GM18907 (cell line): Measurements from ENCODE around the gene PSAPL1.

Experiments
- ATAC-seq: cut with Tn5 transposase; IDR thresholded peaks from one replicate; pipeline ENCODE4 v1.9.1; 2021; ENCODE audit warnings: mild to moderate bottlenecking, moderate library complexity; ENCODE audit not compliant: unreplicated experiment

PSAPL1 gene

DNA sequence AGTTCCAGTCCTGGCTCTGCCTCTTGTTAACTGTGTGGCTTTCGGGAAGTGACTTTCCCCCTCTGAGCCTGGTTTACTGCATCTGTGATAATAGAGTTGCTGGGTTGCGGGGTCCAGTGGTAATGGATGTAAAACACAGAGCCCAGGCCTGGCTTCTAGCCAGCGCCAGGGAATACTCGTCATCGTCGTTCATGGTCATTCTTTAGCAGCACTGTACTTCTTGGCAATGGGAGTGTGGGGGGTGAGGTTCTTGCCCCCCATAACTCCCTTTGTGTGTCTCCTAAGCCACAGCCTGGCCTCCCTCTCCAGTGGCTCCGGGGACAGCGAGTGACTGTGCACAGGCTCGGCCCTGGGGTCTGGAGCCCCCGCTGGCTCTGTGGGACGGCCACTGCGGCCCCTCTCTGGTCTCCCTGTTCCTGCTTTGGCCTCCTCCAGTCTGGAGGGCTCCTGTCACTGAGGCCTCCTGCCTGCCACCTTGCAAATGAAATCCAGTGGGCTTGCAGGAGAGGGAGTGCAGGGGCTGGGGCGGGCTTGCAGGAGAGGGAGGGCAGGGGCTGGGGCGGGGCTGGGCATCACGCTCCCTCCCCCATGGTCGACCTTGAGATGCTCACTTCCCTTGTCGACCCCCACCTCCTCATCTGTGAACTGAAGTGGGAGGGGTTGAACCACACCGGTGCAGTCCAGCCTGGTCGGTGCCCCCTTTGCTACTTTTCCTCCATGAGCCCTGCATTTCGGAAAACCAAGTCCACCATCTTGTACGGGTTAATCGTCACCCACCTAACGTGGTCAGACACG, 13.2 kb downstream of the PSAPL1 start:
- no peak for ATAC-seq

DNA sequence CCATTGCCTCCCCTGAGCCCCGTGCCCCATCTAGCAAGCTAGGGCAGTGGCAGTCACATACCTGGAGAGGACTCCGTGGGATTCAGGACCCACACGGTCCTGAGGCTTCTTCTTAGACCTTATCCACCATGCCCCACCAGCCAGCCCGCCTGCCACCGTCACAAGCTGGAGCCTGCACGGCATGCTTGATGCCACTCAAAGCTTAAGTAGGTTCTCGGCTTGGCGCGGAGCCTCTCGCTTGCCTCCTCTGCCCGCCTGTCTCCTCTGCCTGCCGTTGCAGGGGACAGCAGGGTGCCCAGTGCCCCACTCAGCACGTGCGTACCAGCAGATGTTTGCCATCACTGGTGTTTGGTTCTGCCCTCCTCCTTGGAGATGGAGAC, 14.1 kb downstream of the PSAPL1 start:
- no peak for ATAC-seq

GRCh38 chr4:7419961-7420660, 14.6 kb downstream of the PSAPL1 start:
- ATAC-seq, result no peak

GRCh38 chr4:7418131-7418943, 16.4 kb downstream of the PSAPL1 start:
- ATAC-seq, result no peak

DNA sequence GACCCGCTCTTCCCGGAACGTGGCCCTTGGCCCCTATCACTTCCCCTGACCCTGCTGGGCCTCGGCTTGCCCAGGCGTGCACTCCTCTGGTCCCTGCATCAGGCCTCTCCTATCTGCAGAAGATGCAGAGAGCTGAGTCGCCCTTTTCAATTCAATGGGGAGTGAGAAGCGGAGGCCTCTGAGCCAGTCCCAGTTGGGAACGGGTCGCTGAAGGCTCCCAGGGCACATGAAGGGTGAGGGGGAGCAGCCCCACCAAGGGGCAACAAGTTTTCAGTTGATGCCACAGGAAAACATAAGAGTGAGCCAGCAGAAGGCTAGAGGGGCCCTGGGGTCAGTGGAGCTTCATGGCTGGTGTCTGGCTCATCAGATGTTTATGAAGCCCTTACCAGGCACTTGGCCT, 17.1 kb downstream of the PSAPL1 start:
- ATAC-seq, result no peak

GRCh38 chr4:7416745-7417432, 17.8 kb downstream of the PSAPL1 start:
- no peak for ATAC-seq

DNA sequence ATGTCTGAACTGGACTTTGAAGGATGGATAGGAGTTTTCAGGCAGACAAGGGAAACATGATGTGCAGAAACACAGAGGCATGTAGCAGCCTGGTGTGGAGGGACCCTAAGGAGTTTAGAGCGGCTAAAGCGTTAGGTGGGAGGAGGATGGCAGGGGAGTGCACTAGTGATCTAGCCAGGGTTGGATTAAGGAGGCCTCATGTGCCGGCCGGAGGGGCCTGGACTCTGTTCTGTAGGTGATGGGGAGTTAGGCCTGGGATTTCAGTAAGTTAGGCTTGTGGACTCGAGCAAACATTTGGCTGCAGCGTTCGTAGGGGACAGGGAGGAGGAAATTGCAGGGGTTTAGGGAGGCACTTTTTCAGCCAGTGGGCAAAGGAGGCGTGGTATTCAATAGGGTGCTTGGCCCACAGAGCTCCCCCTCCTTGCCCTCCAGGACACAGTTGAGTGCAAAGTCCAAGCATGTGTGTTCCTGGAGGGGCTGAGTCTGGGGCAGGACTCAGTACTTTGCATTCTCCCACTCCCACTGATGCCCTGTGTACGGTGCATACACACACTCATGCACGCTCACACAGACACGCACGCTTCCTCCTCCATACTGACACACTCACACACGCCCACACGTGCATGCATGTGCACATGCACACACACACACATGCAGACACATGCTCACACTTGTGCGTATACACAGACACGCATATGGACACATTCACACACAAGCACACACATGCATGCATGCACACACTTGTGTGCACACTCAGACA, 18.6 kb downstream of the PSAPL1 start:
- ATAC-seq, result no peak

- no peak for ATAC-seq
These were observed 19.8 kb downstream of the PSAPL1 start for GRCh38 chr4:7414736-7415510.

- ATAC-seq, result no peak
These were observed 20.7 kb downstream of the PSAPL1 start for GRCh38 chr4:7414046-7414445.

GRCh38 chr4:7412554-7412912, 22.2 kb downstream of the PSAPL1 start:
- ATAC-seq, result no peak

GRCh38 chr4:7411896-7412553, 22.7 kb downstream of the PSAPL1 start:
- ATAC-seq, result no peak

GRCh38 chr4:7411491-7411890, 23.2 kb downstream of the PSAPL1 start:
- ATAC-seq, result no peak

- no peak for ATAC-seq
These were observed 24.3 kb downstream of the PSAPL1 start for GRCh38 chr4:7410446-7410845.

GRCh38 chr4:7408166-7408565, 26.6 kb downstream of the PSAPL1 start:
- no peak for ATAC-seq

DNA sequence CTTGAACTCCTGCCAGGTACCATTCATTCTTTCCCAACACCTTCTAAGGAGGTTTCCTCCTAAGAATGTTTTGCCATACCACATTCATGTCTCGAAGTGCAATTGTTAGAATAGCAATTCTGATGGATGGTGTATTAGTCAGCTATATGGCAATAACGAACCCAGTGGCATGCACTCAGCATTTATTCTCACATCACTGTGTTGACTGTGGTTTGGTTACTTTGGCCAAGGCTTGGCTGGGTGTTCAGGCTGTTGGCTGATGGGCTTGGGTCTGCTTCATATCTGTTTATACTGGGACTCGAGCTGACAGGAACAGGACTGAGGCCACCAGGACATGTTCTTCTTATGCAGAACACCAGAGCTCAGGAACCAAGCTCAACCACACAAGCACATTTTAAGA, 31.7 kb downstream of the PSAPL1 start:
- ATAC-seq, result no peak

- no peak for ATAC-seq
These were observed 32.2 kb downstream of the PSAPL1 start for GRCh38 chr4:7402526-7402925.

- no peak for ATAC-seq
These were observed 33.9 kb downstream of the PSAPL1 start for GRCh38 chr4:7400671-7401298.

DNA sequence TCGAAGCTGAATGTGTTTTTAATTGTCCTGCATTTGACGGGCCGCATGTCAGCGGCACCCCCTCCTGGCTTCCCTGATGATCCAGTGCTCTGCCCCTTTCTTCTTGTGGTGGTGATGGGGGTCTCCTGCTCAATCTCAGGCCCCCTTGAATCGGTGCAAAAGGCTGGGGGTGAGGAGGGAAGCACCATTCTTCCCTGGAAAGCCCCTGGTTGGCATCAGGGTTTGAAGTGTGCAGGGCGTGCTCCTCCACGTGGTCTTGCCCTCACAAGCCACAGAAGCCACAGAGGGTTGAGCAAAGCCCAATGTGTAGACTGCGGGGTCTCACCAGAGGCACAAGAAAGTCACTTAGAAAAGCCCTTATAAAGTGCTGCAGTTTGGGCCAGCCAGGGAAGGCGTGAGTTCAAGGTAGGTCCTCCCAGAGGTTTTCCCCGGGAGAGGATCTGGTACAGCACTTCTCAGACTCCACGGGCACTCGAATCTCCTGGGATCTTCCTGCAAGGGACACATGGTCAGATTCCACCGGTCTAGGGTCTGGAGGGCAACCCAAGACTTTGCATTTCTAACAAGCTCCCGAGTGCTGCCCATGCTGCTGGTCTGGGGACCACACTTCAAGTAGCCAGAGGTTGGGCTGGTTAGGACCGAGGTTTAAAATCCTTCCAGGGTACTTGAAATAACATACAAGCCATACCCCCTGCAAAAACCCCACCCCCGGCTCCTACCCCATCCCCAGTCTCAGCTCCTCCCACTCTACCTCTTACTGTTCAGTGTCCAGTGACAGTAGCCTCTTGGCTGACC, 35.1 kb downstream of the PSAPL1 start:
- no peak for ATAC-seq
